ENCODE data around the gene ME1. TPM values are rescaled to one million over a fixed set of nuclear protein-coding genes. Genes with fewer than 3 reads are reported as not detected.

ME1 gene
- total RNA-seq, 1 experiment from 2014 or later = 7.8 TPM

DNA sequence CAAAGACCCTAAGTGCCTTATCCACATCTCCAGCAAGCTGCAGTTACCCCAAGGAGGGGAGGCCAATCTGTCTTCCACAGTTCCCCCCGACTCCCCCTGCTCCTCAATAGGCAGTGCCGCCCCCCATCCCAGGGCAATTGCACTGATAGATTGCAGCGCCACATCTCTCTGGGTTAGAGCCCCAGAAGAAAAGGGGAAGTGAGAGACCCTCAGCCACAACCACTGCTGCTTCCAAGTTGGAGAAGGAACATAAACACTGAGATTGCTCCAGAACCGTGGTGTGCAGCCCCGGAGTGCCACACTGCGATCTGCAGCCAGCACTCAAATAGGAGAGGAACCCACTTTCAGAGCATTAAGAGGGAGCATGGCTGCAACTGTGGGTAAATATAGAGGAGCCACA is 136.2 kb downstream of the ME1 start:
- Histone ChIP-seq H4K5ac (ENCODE audit: insufficient read length, low read depth, low read length) (no peak overlapping the region), H3K23me2 (ENCODE audit: insufficient read length, low read depth, low read length, poor library complexity, severe bottlenecking) (no peaks in the 10 kb centered on the region), H3K4me1 (ENCODE audit: insufficient read depth, low read length) (no peaks in the 10 kb centered on the region), H3K14ac (ENCODE audit: insufficient read depth, low read length) (no peak overlapping the region), H3K4ac (ENCODE audit: low read depth, low read length) (no peak overlapping the region), H3K27ac (ENCODE audit: insufficient read length, low read depth, low read length) (no peak overlapping the region), H2BK12ac (ENCODE audit: insufficient read length, low read depth, low read length) (no peak overlapping the region), H2BK20ac (ENCODE audit: low read depth, low read length, poor library complexity, severe bottlenecking) (no peak overlapping the region), H3K79me1 (ENCODE audit: insufficient read depth, low read depth, low read length, poor library complexity, severe bottlenecking) (no peaks in the 10 kb centered on the region), H2AK5ac (ENCODE audit: insufficient read length, low read length) (no peak overlapping the region), H3K56ac (ENCODE audit: insufficient read length, low read depth, low read length) (no peak overlapping the region), H3K18ac (ENCODE audit: insufficient read length, low read depth, low read length) (no peak overlapping the region), H2BK120ac (ENCODE audit: low read depth, low read length, poor library complexity, severe bottlenecking) (no peak overlapping the region), H3K27me3 (ENCODE audit: insufficient read depth, low read length) (no peaks in the 10 kb centered on the region), H3T11ph (ENCODE audit: low read length) (no peak overlapping the region), H2BK15ac (ENCODE audit: low read depth, low read length) (no peak overlapping the region), H3K9me3 (ENCODE audit: control insufficient read depth, low read depth, low read length) (no peaks in the 10 kb centered on the region), H2AFZ (ENCODE audit: low read length) (no peak overlapping the region), H3K9ac (ENCODE audit: extremely low read depth, insufficient read length, low read length) (no peak overlapping the region), H3K4me2 (ENCODE audit: insufficient read depth, insufficient read length, low read length) (no peak overlapping the region), H4K91ac (ENCODE audit: insufficient read length, low read depth, low read length) (no peak overlapping the region), H4K8ac (replicated peaks; ENCODE audit: insufficient read length, low read depth, low read length) (no peak overlapping the region), H2BK5ac (ENCODE audit: insufficient read length, low read length) (no peak overlapping the region), H3K79me2 (ENCODE audit: insufficient read depth, low read length) (no peaks in the 10 kb centered on the region), H4K20me1 (ENCODE audit: control insufficient read depth, insufficient read depth, insufficient read length) (no peaks in the 10 kb centered on the region), H3K23ac (ENCODE audit: insufficient read length, low read depth, low read length) (no peak overlapping the region)
- no peak for DNase-seq
- H3K27ac Mint-ChIP-seq = no peak overlapping the region
- peaks cover 0 to 3% of the 10 kb centered on the region in 2 experiments; a peak in 1 of 5 replicates for H3K9me3 Mint-ChIP-seq
- H3K4me1 Mint-ChIP-seq = no peaks in the 10 kb centered on the region
- peaks cover 2 to 10% (median 4%) of the 10 kb centered on the region in 3 experiments; a peak in 5 of 7 replicates for H3K36me3 Mint-ChIP-seq (ENCODE audit: insufficient read depth in 1 of 3, low read depth in 3 of 3)
- WGBS (ENCODE audit: extremely low coverage, insufficient read length, low lambda C conversion rate) = no CpG with 5 or more reads among the region's 6 CpGs
- H3K27me3 Mint-ChIP-seq (ENCODE audit: low read depth) = no peaks in the 10 kb centered on the region
- H3K4me3 Mint-ChIP-seq = no peak overlapping the region
- TF ChIP-seq, protein P1, sequence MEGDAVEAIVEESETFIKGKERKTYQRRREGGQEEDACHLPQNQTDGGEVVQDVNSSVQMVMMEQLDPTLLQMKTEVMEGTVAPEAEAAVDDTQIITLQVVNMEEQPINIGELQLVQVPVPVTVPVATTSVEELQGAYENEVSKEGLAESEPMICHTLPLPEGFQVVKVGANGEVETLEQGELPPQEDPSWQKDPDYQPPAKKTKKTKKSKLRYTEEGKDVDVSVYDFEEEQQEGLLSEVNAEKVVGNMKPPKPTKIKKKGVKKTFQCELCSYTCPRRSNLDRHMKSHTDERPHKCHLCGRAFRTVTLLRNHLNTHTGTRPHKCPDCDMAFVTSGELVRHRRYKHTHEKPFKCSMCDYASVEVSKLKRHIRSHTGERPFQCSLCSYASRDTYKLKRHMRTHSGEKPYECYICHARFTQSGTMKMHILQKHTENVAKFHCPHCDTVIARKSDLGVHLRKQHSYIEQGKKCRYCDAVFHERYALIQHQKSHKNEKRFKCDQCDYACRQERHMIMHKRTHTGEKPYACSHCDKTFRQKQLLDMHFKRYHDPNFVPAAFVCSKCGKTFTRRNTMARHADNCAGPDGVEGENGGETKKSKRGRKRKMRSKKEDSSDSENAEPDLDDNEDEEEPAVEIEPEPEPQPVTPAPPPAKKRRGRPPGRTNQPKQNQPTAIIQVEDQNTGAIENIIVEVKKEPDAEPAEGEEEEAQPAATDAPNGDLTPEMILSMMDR (conservative IDR thresholded peaks at IDR 0.05) = no peak
